Occipital lobe (tissue), 2 donors: ENCODE measurements around the gene DCP1A. TPM values are rescaled to one million over a fixed set of nuclear protein-coding genes. Genes with fewer than 3 reads are reported as not detected.
"Not testable (repeated sequence)": the region's sequence is repeated elsewhere in the genome, so short reads cannot be mapped to it uniquely, and the experiment has no call there.

Source experiments
- DNase-seq: peaks from one replicate; lab custom pipeline; 2025; lab: John Stamatoyannopoulos, UW
- total RNA-seq: library from RNA; depleted of rRNA; stranded (reverse); fragments of >200 nt; gene quantifications from one replicate; pipeline ENCODE4 v1.2.3, GENCODE V29; 2014

Gene DCP1A
- total RNA-seq, 1 donor from 2014 or later = 12.9 TPM

DNA sequence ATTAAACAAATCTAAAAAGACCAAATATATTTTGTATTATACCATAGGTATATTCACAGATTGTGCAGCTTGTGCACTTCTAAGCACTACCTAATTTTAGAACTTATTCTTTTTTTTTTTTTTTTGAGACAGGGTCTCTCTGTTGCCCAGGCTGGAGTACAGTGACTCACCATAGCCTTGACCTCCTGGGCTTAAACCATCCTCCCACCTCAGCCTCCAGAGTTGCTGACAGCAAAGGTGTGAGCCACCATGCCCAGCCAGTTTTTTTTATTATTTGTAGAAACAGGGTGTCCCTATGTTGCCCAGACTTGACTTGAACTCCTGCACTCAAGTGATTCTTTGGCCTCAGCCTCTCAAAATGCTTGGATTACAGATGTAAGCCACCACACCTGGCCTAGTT is 79.6 kb downstream of the DCP1A start:
- DNase-seq = no peak

DNA sequence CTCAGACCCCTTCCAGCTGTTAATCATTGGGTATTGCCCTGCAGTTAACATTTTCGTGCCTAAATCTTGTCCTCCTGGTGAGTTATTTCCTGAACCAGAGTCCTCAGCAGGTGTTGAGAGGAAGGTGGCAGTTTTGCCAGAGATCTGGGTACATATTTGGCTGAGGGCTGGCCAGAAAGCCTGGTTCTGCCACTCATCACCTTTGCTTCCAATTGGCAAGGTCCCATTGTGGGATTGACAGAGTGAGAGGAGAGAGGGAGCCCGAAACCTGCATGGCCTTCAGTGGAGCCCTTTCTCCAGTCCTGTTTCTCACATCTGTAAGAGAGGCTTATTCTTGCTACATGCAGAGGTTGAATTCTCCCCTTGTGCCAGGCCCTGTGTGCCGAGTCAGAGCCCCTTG is 82.6 kb downstream of the DCP1A start:
- no peak for DNase-seq

DNA sequence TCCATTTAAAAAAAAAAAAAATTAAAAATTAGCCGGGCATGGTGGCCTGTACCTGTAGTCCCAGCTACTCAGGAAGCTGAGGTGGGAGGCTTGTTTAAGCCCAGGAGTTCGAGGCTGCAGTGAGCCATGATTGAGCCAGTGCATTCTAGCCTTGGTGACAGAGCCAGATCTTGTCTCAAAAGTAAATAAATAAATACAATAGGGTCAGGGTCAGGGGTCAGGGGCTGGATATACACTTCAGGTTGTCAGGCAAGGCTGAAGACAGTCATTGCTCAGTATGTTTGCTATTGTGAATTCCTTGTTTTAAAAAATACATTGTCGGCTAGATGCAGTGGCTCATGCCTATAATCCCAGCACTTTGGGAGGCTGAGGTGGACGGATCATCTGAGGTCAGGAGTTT is 83.4 kb downstream of the DCP1A start:
- DNase-seq = no peak

DNA sequence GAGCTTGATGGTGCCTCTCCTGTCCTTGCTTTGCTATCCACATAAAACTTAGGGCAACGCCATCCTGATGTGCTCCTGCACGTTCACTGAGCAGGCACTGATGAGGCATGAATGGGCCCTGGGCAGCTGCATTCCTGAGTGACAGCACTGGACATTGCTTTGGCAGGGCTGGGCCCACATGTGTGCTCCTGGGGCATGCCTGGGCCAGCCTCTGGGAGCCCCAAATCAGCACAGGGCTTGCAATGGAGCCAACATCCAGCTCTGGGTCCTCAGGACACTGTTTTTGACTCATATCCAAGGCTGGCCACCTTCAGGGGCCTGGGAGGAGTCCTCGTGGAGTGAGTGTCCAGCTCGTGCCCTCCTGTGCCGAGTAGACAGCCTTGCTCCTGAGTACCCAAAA is 85.6 kb downstream of the DCP1A start:
- no peak for DNase-seq

DNA sequence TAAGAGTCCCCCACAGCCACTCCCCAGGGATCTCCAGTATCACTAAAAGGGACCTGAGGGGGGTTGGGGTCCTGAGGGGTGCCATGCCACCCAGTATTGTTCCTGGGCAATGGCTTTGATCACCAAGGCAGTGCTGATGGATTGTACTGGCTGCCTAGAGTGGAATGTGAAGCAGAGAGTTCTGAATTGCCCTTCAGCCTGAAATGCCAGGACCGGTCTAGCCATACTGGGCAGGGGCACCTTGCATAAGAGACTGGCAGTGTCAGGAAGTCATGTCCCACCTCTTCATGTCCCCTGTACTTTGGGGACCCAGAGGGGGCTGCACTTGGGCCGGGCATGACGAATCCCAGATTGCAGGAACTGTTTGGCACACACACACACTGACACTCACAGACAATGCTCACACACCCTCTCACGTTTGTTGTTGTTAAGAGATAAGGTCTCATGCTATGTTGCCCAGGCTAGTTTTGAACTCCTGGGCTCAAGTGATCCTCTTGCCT is 87.0 kb downstream of the DCP1A start:
- DNase-seq = no peak

DNA sequence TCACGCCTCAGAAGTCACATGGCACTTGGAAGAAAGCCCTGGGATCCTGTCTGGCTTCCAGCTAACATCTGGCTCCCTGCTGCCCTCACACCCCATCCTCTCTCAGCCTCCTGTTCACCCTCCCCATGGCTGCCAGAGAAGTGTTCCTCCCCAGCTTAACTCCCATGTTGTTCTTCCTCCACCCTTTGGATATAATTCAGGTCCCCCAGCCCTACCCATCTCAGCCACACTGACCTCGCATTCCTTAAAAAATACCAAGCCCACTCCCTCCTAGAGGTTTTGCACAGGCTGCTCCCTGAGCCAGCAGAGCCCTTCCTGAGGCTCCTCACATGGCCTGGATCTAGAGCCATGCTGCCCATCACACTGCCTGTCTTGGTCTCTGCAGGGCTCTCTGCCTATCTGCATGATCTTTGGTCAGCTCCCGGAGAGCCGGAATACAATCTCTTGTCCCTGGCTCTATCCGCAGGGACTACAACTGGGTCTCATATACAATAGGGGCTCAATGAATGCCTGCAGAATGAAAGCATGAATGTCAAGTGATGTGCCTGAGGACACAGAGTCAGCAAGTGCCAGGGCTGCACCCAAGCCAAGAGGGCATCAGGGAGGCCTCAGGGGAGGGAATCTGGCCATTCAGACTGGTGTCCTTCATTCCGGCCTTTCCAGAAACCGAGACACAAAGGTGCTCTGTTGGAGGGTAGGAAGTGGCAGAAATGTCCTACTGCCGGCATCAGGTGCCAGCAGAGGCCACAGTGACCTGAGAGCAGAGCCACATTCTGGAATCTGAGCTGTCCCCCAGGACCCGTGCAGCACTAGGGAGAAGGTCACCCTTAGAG is 87.7 kb downstream of the DCP1A start:
- DNase-seq = no peak

DNA sequence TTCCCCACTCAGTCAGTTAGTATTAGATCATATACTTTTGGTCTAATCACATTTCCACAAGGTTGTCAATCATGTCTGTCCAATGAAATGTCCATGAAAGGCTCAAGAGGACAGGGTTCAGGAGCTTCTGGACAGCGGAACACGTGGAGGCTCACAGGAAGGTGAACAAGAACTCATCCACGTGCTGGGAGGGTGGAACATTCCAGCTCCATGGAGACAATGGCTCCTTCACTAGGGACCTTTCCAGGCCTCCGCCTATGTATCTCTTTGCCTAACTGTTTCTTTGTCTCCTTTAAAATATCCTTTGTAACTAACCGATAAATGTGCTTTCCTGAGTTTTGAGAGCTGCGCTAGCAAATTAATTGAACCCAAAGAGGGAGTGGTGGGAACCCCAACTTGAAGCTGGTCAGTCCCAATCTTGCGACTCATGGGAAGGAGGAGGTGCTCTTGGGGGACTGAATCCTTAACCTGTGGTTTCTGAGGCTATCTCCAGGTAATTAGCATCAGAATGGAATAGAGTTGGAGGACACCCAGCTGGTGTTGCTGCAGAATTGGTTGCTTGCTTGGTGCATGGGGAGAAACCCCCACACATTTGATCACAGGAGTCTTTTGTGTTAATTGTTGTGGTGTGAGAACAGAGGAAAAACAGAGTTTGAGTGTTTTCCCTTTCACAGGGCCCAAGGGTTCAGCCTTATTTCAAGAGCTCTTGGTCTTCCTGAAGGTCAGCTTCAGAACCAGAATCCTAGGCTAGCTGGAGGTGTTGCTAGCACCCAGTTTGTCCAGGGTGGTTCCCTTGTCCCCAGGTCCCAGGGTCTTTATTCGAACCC is 88.5 kb downstream of the DCP1A start:
- no peak for DNase-seq

DNA sequence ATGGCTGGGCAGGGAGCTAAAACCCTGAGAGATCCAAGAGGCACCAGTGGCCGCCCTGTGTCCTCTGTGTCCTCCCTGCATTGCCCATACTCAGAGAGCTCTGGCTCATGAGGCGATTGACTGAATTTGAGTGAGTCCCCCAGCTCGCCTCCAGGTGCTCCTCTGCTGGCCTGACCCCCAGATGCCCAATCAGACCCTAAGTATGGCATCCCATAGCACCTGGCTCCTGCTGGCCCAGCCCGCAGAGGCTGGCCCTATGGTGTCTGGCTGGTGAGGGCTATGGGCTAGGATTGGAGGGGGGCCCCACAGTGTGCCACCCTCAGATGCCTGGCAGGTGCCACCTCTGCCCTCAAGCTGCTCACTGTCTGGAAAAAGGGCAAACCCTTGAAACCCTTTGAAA is 89.9 kb downstream of the DCP1A start:
- DNase-seq = no peak

DNA sequence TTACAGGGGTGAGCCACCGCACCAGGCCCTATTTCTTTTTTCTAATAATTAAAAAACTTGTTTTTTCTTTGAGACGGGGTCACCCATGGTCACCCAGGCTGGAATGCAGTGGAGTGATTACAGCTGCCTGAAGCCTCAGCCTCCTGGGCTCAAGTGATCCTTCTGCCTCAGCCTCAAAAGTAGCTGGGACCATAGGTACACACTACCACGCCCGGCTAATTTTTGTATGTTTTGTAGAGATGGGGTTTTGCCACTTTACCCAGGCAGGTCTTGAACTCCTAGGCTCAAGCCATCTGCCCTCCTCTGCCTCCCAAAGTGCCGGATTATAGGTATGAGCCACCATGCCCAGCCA is 90.7 kb downstream of the DCP1A start:
- DNase-seq = no peak

DNA sequence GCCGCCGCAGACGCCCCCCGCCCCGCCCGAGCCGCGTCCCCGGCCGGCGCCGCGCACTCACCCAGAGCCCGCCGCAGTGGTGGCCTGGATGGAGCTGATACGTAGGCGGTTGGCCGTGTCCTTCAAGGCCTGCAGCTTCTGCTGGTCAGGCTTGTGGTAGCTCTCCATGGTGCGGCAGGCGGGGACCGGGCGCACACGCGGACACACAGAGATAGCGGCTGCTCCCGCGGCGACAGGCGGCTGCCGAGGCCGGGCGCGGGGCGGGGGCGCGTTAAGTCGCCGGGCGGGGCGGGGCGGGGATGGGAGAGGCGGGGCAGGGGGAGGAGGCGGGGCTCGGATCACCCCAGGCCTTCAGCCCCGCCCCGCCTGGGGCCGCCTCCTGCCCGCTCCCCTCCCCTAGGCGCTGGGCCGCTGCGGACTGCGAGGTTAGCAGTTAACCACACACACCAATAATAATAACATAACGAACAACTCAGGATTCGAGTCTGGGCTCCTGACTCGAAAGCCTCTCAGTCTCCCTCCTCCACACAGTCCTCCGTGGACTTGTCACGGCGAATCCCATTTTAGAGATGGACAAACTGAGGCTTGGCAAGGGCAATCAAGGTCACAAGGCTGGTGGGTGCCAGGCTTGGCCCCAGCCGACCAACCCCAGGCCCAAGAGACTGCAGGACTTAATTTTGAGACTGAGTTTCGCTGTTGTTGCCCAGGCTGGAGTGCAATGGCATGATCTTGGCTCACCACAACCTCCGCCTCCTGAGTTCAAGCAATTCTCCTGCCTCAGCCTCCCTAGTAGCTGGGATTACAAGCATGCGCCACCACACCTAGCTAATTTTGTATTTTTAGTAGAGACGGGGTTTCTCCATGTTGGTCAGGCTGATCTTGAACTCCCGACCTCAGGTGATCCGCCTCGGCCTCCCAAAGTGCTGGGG is 91.3 kb downstream of the DCP1A start, which contains the start of gene TKT:
Gene TKT, minus strand, starts transcription at position 248 of the 929 bp plus-strand sequence. Its CDS starts 80 bp downstream, at position 168.
- peak; percentile 74 for DNase-seq

DNA sequence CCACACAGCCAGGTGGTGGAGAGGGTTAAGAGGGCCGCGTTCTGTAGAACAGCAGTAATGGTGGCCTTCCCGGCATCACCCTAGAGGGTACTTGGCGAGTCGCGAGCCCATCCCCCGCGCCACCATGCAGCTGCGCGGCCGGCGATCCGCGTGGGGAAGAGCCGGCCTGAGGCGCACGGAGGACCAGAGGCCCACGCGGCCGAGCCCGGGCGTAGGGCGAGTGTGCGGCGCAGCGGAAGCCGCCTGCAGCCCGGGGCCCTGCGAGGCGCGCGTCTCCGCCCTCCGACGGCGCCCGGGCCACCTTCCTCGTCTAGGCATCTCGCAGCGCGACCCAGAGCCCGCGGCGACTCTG is 91.9 kb downstream of the DCP1A start:
- DNase-seq = peak; percentile 39

DNA sequence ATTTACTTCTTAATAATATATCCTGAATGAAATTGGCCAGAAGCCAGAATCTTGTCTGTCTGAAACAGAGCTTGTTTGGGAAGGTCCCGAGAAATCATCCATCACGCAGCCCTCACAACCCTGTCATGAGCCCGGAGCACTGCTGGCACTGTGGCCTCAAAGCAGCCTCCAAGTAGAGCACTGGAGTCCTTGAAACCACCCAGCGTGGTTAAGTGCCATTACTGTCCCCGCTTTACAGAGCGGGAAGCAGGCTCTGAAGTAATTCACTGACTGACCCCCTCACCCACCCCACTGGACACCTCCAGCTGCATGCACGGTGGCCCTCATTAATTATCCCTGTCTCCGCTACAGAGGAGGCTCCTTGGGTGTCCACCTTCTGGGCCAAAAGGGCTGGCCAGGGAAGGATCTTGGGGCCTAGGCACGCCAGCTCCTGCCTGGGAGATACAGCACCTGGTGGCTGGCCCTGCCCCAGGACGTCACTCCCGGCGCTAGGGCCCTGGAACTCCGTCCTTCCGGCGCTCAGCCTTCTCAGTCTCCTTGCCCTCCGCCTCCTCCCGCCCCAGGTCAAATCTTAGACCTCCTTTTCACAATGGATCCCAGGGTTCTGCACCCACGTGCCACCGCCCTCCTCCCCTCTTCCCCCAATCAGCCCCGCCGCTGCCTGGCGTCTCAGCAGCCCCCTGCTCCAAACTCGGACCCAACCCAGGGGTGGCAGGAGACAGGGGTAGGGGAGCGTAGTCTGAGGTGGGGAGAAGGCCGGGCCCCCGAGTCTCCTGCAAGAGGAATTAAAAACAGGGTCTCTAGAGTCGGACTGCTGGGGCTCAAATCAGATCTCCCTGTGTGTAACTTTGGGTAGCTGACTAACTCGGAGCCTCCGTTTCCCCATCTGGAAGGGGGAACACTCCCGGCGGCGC is 92.6 kb downstream of the DCP1A start:
- DNase-seq = peak; percentile 42

DNA sequence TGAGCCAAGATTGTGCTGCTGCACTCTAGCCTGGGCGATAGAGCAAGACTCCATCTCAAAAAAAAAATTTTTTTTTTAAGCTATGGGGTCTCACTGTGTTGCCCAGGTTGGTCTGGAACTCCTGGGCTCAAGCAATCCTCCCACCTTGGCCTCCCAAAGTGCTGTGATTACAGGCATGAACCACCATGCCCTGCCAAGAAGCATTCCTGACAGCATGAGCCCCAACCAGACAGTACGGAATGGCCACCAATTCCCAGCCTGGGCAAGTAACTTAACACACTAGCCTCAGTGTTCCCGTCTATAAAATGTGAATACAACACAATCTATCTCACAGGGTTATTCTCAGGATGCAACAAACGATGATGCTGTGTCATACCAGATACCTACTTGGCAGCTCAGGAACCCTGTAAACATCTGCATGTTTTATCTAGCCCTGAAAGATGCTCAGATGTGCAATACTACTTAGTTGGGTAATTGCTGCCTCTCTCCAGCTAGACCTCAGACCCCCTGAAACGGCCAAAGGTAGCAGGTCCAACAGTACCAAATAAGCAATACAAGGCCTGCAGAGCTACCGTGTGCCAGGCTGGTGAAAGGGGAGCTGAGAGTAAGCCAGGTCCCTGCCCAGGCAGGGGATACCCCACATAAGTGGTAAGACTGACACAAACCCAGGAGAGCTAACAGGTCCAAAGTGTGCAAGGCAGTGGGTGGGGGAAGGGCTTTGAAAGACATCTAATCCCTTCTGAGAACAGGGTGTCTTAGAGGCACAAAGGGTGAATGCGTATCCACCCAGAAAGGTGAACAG is 93.4 kb downstream of the DCP1A start:
- DNase-seq = no peak

DNA sequence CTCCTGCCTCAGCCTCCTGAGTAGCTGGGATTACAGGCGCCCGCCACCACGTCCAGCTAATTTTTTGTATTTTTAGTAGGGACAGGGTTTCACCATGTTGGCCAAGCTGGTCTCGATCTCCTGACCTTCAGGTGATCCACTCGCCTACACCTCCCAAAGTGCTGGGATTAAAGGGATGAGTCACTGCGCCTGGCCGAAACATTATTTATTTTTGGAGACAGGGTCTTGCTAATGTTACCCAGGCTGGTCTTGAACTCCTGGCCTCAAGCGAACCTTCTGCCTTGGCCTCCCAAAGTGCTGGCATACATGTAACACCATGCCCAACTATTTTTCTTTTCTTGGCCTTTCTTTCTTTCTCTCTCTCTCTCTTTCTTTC is 94.4 kb downstream of the DCP1A start:
- DNase-seq = not testable (repeated sequence)

DNA sequence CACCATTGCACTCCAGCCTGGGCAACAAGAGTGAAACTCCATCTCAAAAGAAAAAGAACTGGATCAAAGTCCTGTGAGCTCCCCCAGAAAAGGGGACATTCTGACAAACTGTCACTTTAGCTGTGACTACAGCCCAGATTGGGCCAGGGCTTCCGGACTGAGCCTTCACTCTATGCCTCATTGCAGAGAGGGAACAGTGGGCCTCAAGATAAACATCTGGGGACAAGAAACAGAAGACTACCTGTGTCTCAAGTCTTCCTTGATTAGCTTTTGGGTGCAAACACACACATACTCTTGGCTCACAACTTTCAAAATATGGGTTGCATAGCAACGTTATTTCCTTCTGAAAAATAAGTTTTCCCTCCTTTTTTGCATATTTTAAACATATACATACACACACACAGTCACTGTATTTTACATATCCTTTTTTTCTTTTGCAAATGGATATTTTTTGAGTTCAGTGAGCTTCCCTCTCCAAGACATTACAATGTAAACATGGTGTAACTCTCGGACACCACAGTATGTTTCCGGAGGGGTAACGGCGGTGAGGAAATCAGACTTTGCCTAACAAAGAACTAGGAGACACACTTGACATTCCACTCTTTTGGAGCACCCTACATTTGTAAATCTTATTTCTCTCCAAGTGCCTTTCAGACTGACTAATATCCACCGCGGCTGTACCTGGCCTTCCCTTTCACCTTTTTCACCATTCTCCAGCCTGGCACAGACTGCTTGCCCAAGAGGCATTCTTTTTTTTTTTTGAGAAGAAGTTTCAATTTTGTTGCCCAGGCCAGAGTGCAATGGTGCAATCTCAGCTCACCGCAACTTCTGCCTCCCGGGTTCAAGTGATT is 95.0 kb downstream of the DCP1A start:
- no peak for DNase-seq

DNA sequence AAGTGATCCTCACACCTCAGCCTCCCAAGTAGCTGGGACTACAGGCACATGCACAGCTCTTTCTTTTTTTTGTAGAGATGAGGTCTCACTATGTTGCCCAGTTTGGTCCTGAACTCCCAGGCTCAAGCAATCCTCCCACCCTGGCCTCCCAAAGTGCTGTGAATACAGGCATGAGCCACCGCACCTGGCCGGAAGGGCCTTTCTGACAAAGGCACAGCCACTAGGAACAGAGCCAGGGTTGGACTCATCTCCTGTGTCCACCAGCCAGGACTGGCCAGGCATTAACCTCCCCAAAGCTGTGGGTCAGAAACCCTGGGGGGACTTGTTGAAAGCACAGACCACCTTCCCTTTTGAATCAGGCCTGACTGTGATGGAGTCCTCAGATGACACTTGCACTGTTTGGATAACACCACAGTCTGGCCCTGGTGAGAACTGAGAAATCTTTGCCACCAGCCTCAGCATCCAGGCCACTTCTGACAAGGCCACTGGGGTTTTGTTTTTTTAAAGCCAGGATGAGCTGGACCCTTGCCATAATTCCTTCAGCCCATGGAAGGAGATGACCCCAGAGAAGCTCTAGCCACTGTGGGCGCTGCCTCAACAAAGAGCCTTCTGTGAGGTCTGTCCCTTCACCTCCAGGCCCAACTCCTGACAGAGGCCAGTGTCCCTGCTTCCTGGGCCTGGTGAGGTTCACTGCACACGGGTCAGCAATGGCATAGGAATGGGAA is 96.3 kb downstream of the DCP1A start:
- DNase-seq = no peak

DNA sequence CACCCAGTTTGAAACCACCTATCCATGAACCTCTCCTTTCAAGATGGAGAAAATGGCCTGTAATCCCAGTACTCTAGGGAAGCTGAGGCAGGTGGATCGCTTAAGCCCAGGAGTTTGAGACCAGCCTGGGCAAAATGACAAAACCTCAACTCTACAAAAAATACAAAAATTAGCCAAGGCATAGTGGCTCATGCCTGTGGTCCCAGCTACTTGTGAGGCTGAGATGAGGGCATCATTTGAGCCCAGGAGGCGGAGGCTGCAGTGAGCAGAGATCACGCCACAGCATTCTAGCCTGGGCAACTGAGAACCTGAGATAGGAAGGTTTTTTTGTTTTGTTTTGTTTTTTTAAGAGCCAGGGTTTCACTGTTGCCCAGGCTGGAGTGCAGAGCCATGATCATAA is 96.9 kb downstream of the DCP1A start:
- no peak for DNase-seq

DNA sequence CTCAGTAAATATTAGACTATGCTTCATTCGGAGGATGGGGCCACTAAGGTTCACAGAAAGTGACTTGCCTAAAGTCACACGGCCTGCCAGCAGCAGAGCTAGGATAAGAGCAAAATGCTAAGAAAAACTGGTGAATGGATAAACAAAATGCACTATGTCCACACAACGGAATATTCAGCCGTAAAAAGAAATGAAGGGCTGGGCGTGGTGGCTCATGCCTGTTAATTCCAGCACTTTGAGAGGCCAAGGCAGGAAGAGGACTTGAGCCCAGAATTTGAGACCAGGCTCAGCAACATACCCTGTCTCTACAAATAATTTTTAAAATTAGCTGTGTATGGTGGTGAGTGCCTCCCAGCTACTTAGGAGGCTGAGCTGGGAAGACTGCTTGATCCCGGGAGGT is 99.2 kb downstream of the DCP1A start:
- no peak for DNase-seq
